Lower leg skin (tissue), 4 donors: Measurements from ENCODE around the gene MFF. TPM values are rescaled to one million over a fixed set of nuclear protein-coding genes. Genes with fewer than 3 reads are reported as not detected.
"Not testable (repeated sequence)": the region's sequence is repeated elsewhere in the genome, so short reads cannot be mapped to it uniquely, and the experiment has no call there.

Source experiments
- DNase-seq, 2 donors: peaks; one replicate each; pipeline ENCODE4 v3.0.0-alpha.2; 2019; ENCODE audit warnings: low spot score in 2 of 2
- H3K4me3 ChIP-seq: fragments of 200-600 bp; sonication (generic); 2 replicates; pipeline ENCODE4 v1.5.1; 2017; ENCODE audit warnings: mild to moderate bottlenecking, low read depth; ENCODE audit not compliant: poor library complexity, severe bottlenecking
- CTCF ChIP-seq, 3 donors: fragments of 450-650 bp; IDR thresholded peaks; one replicate each; pipeline ENCODE4 v1.5.1; 2016; ENCODE audit warnings: antibody characterized with exemption in 3 of 3, mild to moderate bottlenecking in 3 of 3, moderate library complexity in 2 of 3
- POLR2A ChIP-seq, 2 donors: fragments of 450-650 bp; IDR thresholded peaks; one replicate each; pipeline ENCODE4 v1.6.1; 2016 to 2017; ENCODE audit warnings: antibody characterized with exemption in 2 of 2, mild to moderate bottlenecking in 1 of 2, moderate library complexity in 1 of 2
- WGBS, 2 donors: methylation state at CpG; one replicate each; pipeline ENCODE4 v1.1.5; 2018; 5-methylcytosine and 5-hydroxymethylcytosine counted together
- intact Hi-C: fragments of 100-400 bp; cut with DNase I; formaldehyde crosslinking; loops from one replicate; pipeline ENCODE4 v1.15.0; 2023; ENCODE audit warnings: low total_unique reads
- total RNA-seq, 4 donors: library from RNA; depleted of rRNA; stranded (reverse); fragments of >200 nt; gene quantifications; one replicate each; pipeline ENCODE4 v1.1.0, GENCODE V29; 2016

MFF gene
- total RNA-seq, 4 donors from 2014 or later: 76.6 to 105 (median 83.3) TPM

- WGBS, 2 donors: 93 to 94% methylated on average over 4 of the region's 4 CpGs
- intact Hi-C loops: no loop called here
- no peak for DNase-seq
- no peak for TF ChIP-seq POLR2A (IDR thresholded peaks at IDR 0.05)
- TF ChIP-seq CTCF (IDR thresholded peaks at IDR 0.05): no peak
- H3K4me3 ChIP-seq: no peak within 1 kb of the TSS
Measured at GRCh38 chr2:227379095-227379494, 54.0 kb downstream of the MFF start, which contains the start of gene TM4SF20. Gene TM4SF20, minus strand, starts transcription at chr2:227379306. Its CDS starts 38 bp downstream, at chr2:227379268.

- 75 to 83% methylated on average over 2 of the region's 2 CpGs for WGBS, 2 donors
Measured at GRCh38 chr2:227382241-227382835, 57.3 kb downstream of the MFF start.

GRCh38 chr2:227383686-227384085, 58.6 kb downstream of the MFF start:
- intact Hi-C loops: no loop called here
- TF ChIP-seq POLR2A (IDR thresholded peaks at IDR 0.05): no peak
- no peak for TF ChIP-seq CTCF (IDR thresholded peaks at IDR 0.05)
- DNase-seq: no peak
- WGBS, 2 donors: 30 to 37% methylated on average over 3 of the region's 3 CpGs
- no peak overlapping the region for H3K4me3 ChIP-seq

More at GRCh38 chr2:227382241-227382835, 57.3 kb downstream of the MFF start:
- intact Hi-C loops, DNase-seq, H3K4me3 ChIP-seq: not testable (repeated sequence)

- intact Hi-C loops: no loop called here
- TF ChIP-seq CTCF (IDR thresholded peaks at IDR 0.05) (no peak), POLR2A (IDR thresholded peaks at IDR 0.05) (no peak)
- DNase-seq: no peak
- no peak overlapping the region for H3K4me3 ChIP-seq
- WGBS, 2 donors: 68 to 74% methylated on average over 6 of the region's 6 CpGs
Measured at GRCh38 chr2:227386630-227387029, 61.6 kb downstream of the MFF start.

- 87 to 88% methylated on average over 6 to 7 of the region's 7 CpGs for WGBS, 2 donors
- H3K4me3 ChIP-seq, DNase-seq, intact Hi-C loops: not testable (repeated sequence)
Measured at GRCh38 chr2:227387583-227387982, 62.5 kb downstream of the MFF start, which contains the start of gene SCYGR1. Gene SCYGR1, minus strand, starts transcription at chr2:227387949. Its CDS starts 0 bp downstream, at chr2:227387949.

- DNase-seq: no peak
- 69 to 71% methylated on average over 7 of the region's 7 CpGs for WGBS, 2 donors
- TF ChIP-seq POLR2A (IDR thresholded peaks at IDR 0.05) (no peak), CTCF (IDR thresholded peaks at IDR 0.05) (no peak)
- intact Hi-C loops: no loop called here
- no peak overlapping the region for H3K4me3 ChIP-seq
Measured at GRCh38 chr2:227388537-227389011, 63.5 kb downstream of the MFF start.

- intact Hi-C loops: no loop called here
- 89 to 91% methylated on average over 3 of the region's 3 CpGs for WGBS, 2 donors
- no peak for DNase-seq
- no peak overlapping the region for H3K4me3 ChIP-seq
- no peak for TF ChIP-seq POLR2A (IDR thresholded peaks at IDR 0.05)
- TF ChIP-seq CTCF (IDR thresholded peaks at IDR 0.05): no peak
Measured at GRCh38 chr2:227389231-227389630, 64.2 kb downstream of the MFF start.
